Trophoblast cell (in vitro differentiated cells and primary cell): ENCODE data around the gene ADCY2.
A peak's percentile ranks its signal among the peaks of the same experiment; 100 is the strongest.

Experiments
- DNase-seq, 2 donors: peaks; one replicate each; pipeline ENCODE4 v3.0.0-alpha.2; 2016
- H2AFZ ChIP-seq: 2 replicates; pipeline ENCODE4 v1.6.1; 2013; ENCODE audit warnings: low read length, moderate library complexity, mild to moderate bottlenecking; ENCODE audit not compliant: insufficient read depth, poor library complexity
- H2AK5ac ChIP-seq: 2 replicates; pipeline ENCODE4 v1.6.1; 2013; ENCODE audit warnings: mild to moderate bottlenecking, low read length
- H2BK120ac ChIP-seq: 2 replicates; pipeline ENCODE4 v1.6.1; 2013; ENCODE audit warnings: low read length, mild to moderate bottlenecking, moderate library complexity; ENCODE audit not compliant: insufficient read depth, poor library complexity
- H2BK12ac ChIP-seq: 2 replicates; pipeline ENCODE4 v1.6.1; 2013; ENCODE audit warnings: mild to moderate bottlenecking, low read length, moderate library complexity
- H2BK5ac ChIP-seq: 2 replicates; pipeline ENCODE4 v1.6.1; 2013; ENCODE audit warnings: low read length, low read depth, moderate library complexity, mild to moderate bottlenecking; ENCODE audit not compliant: poor library complexity
- H3K14ac ChIP-seq: 2 replicates; pipeline ENCODE4 v1.6.1; 2013; ENCODE audit warnings: mild to moderate bottlenecking, low read length
- H3K18ac ChIP-seq: 2 replicates; pipeline ENCODE4 v1.6.1; 2013; ENCODE audit warnings: mild to moderate bottlenecking, low read length
- H3K23ac ChIP-seq: 2 replicates; pipeline ENCODE4 v1.6.1; 2013; ENCODE audit warnings: low read length
- H3K27ac ChIP-seq: 2 replicates; pipeline ENCODE4 v1.5.1; 2013; ENCODE audit warnings: low read depth, mild to moderate bottlenecking, inconsistent platforms, low read length, moderate library complexity
- H3K27me3 ChIP-seq: 2 replicates; pipeline ENCODE4 v1.6.1; 2013; ENCODE audit warnings: inconsistent platforms, mild to moderate bottlenecking, low read length, moderate library complexity; ENCODE audit not compliant: insufficient read depth
- H3K36me3 ChIP-seq, 2 experiments: 1 replicate in 1 of 2; 2 replicates in 1 of 2; pipeline ENCODE4 v1.6.1; 2013; ENCODE audit warnings: low read length in 2 of 2, mild to moderate bottlenecking in 2 of 2, moderate library complexity in 1 of 2; ENCODE audit not compliant: insufficient read depth in 2 of 2, control insufficient read depth in 1 of 2
- H3K4ac ChIP-seq: 2 replicates; pipeline ENCODE4 v1.6.1; 2013; ENCODE audit warnings: low read depth, mild to moderate bottlenecking, low read length, moderate library complexity
- H3K4me1 ChIP-seq, 2 experiments: 1 replicate in 1 of 2; 2 replicates in 1 of 2; pipeline ENCODE4 v1.6.1; 2013; ENCODE audit warnings: low read length in 2 of 2, mild to moderate bottlenecking in 2 of 2, moderate library complexity in 1 of 2; ENCODE audit not compliant: insufficient read depth in 2 of 2, control insufficient read depth in 1 of 2
- H3K4me2 ChIP-seq: 2 replicates; pipeline ENCODE4 v1.6.1; 2013; ENCODE audit warnings: inconsistent platforms, mild to moderate bottlenecking, low read length, moderate library complexity
- H3K4me3 ChIP-seq: 2 replicates; pipeline ENCODE4 v1.5.1; 2013; ENCODE audit warnings: mild to moderate bottlenecking, low read depth, low read length, inconsistent platforms
- H3K79me1 ChIP-seq: one replicate; pipeline ENCODE4 v1.6.1; 2013; ENCODE audit warnings: low read length
- H3K79me2 ChIP-seq: 2 replicates; pipeline ENCODE4 v1.6.1; 2013; ENCODE audit warnings: low read length, mild to moderate bottlenecking; ENCODE audit not compliant: control insufficient read depth, insufficient read depth, poor library complexity
- H3K9ac ChIP-seq: 2 replicates; pipeline ENCODE4 v1.6.1; 2013; ENCODE audit warnings: mild to moderate bottlenecking, low read length
- H3K9me3 ChIP-seq: 2 replicates; pipeline ENCODE4 v1.6.1; 2013; ENCODE audit warnings: low read depth, mild to moderate bottlenecking, control low read depth, inconsistent platforms, low read length; ENCODE audit not compliant: insufficient read depth
- H4K12ac ChIP-seq: 2 replicates; pipeline ENCODE4 v1.6.1; 2013; ENCODE audit warnings: low read depth, mild to moderate bottlenecking, low read length, moderate library complexity
- H4K8ac ChIP-seq: 2 replicates; pipeline ENCODE4 v1.6.1; 2013; ENCODE audit warnings: low read depth, mild to moderate bottlenecking, low read length, moderate library complexity
- H4K91ac ChIP-seq: one replicate; pipeline ENCODE4 v1.6.1; 2013; ENCODE audit warnings: low read depth, mild to moderate bottlenecking, low read length, moderate library complexity
- WGBS: extraction: QIAGEN DNeasy Blood & Tissue Kit; methylation state at CpG from one replicate; pipeline ENCODE4 v1.1.7; 2013; ENCODE audit warnings: missing lambda C conversion rate; ENCODE audit not compliant: insufficient read length, insufficient coverage; ENCODE audit errors: extremely low coverage; 5-methylcytosine and 5-hydroxymethylcytosine counted together

Gene ADCY2

DNA sequence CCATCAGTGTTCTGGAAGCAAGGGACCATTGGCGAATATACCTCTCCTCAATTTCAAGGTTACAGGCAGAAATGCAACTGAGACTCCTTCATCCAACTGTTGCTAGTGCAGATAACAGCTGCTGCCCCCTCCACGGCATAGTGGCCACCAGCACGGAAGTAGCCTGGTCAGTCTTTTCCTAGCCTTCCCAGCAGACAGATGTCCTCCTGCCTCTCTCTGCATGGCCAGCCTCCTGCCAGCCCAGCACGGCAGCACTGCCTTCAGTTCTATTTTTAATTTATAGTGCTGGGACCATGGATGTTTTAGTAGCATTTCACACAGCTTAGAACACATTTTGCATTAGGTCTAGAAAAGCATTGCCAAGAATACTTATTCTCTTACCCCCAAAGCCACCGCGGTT, 266.4 kb downstream of the ADCY2 start:
- no peak overlapping the region for H4K8ac ChIP-seq
- DNase-seq = no peak
- H2BK5ac ChIP-seq = no peak overlapping the region
- no peaks in the 10 kb centered on the region for H3K36me3 ChIP-seq
- H3K79me2 ChIP-seq = no peaks in the 10 kb centered on the region
- H2BK12ac ChIP-seq = no peak overlapping the region
- H3K9me3 ChIP-seq = no peaks in the 10 kb centered on the region
- H3K79me1 ChIP-seq = no peaks in the 10 kb centered on the region
- no CpG with 5 or more reads among the region's 6 CpGs for WGBS
- H3K4me1 ChIP-seq = no peaks in the 10 kb centered on the region
- H2AFZ ChIP-seq = no peak overlapping the region
- no peak overlapping the region for H3K18ac ChIP-seq
- no peak overlapping the region for H3K23ac ChIP-seq
- no peak overlapping the region for H3K4me3 ChIP-seq
- H3K14ac ChIP-seq = no peak overlapping the region
- no peak overlapping the region for H3K27ac ChIP-seq
- H3K4ac ChIP-seq = no peak overlapping the region
- H4K91ac ChIP-seq = no peak overlapping the region
- H2AK5ac ChIP-seq = no peak overlapping the region
- H3K9ac ChIP-seq = no peak overlapping the region
- H2BK120ac ChIP-seq = no peak overlapping the region
- H4K12ac ChIP-seq = no peak overlapping the region
- no peaks in the 10 kb centered on the region for H3K27me3 ChIP-seq
- no peak overlapping the region for H3K4me2 ChIP-seq

DNA sequence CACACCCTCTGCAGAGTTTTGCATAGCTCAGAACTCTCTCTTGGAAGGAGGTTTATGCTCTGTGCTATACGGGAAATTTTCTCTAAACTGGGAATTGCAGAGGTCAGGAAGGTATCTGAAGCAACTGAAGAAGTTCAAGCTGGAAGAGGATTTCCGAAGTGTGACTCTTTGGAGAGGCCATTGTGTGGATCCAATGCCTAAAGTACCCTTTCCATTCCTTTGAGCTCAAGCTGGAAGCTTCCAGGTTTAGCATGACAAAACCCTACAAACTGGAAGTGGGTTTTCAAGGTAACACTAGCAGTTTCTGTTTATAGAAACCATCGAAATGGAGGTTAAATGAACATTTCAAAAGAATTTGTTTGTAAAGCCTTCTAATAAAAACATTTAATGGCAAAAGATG, 267.9 kb downstream of the ADCY2 start:
- H2AK5ac ChIP-seq = no peak overlapping the region
- peaks cover 0 to 2% of the 10 kb centered on the region in 2 experiments for H3K4me1 ChIP-seq
- no peak overlapping the region for H3K23ac ChIP-seq
- H3K9ac ChIP-seq = no peak overlapping the region
- DNase-seq = no peak
- no peaks in the 10 kb centered on the region for H3K9me3 ChIP-seq
- H3K36me3 ChIP-seq = no peaks in the 10 kb centered on the region
- H2BK12ac ChIP-seq = no peak overlapping the region
- no peaks in the 10 kb centered on the region for H3K79me2 ChIP-seq
- H3K18ac ChIP-seq = no peak overlapping the region
- H3K79me1 ChIP-seq = no peaks in the 10 kb centered on the region
- no peak overlapping the region for H3K4me3 ChIP-seq
- no peak overlapping the region for H2BK5ac ChIP-seq
- H3K27ac ChIP-seq = no peak overlapping the region
- WGBS = no CpG with 5 or more reads among the region's 3 CpGs
- H3K4ac ChIP-seq = no peak overlapping the region
- H4K91ac ChIP-seq = no peak overlapping the region
- no peaks in the 10 kb centered on the region for H3K27me3 ChIP-seq
- H3K4me2 ChIP-seq = no peak overlapping the region
- no peak overlapping the region for H2BK120ac ChIP-seq
- no peak overlapping the region for H2AFZ ChIP-seq
- no peak overlapping the region for H4K8ac ChIP-seq
- no peak overlapping the region for H3K14ac ChIP-seq
- no peak overlapping the region for H4K12ac ChIP-seq

DNA sequence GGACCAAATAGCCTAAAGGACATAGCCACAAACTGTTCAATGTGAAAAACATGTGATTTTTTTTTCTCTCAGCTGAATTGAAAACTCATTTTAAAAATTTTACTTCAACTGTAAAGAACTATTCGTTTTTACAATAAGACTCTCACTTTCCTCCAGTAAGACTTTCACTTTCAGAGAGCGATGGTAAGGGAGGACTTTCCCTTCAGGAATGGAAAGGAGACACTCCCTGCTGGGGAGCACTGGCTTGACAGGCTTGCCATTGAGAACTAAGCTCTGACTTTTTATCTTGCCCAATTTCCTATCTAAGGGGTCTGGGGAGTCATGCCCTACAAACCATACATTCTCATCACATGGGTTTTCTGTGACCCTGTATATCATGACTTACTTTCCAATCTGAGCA, 268.3 kb downstream of the ADCY2 start:
- Histone ChIP-seq H2BK12ac (no peak overlapping the region), H3K9ac (no peak overlapping the region), H3K27me3 (no peaks in the 10 kb centered on the region), H3K18ac (no peak overlapping the region), H3K14ac (no peak overlapping the region), H3K4me1 (peaks cover 0 to 2% of the 10 kb centered on the region in 2 experiments), H3K79me1 (no peaks in the 10 kb centered on the region), H2BK5ac (no peak overlapping the region), H2AFZ (no peak overlapping the region), H4K91ac (no peak overlapping the region), H4K8ac (no peak overlapping the region), H3K27ac (no peak overlapping the region), H2AK5ac (no peak overlapping the region), H3K79me2 (no peaks in the 10 kb centered on the region), H4K12ac (no peak overlapping the region), H3K4me2 (no peak overlapping the region), H3K9me3 (no peaks in the 10 kb centered on the region), H3K23ac (no peak overlapping the region), H3K4ac (no peak overlapping the region), H3K4me3 (no peak overlapping the region), H3K36me3 (no peaks in the 10 kb centered on the region), H2BK120ac (no peak overlapping the region)
- no CpG with 5 or more reads among the region's 2 CpGs for WGBS
- no peak for DNase-seq

DNA sequence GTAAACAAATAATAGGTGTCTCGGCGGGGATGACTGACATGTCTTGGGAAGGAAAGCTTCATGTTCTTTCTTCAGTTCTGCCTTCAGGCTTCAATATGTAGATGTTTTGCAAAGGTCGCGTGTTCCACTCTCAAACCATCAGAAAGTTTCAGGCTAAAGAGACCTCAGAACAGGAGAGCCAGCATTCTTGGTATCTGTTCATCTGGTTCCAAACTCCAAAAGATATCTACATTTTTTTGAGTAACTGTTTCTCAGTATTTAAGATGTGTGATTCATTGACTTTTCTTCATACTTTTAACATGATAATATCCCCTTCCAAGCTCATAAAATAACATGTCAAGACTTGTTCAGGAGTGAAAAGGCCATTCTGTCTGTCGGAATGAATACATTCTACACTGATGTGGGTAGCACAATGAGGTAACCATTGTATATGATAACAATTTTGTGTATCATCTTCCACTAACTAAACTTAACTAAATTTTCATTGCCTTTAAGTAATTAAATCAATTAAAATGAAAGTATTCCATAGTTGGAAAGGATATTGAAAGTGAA, 271.4 kb downstream of the ADCY2 start:
- no peak overlapping the region for H2AK5ac ChIP-seq
- no peak overlapping the region for H3K4ac ChIP-seq
- peaks cover 0 to 2% of the 10 kb centered on the region in 2 experiments for H3K4me1 ChIP-seq
- no peak overlapping the region for H3K14ac ChIP-seq
- no peak overlapping the region for H3K23ac ChIP-seq
- H2BK12ac ChIP-seq = no peak overlapping the region
- no peak overlapping the region for H2BK5ac ChIP-seq
- no peak overlapping the region for H3K4me3 ChIP-seq
- no peaks in the 10 kb centered on the region for H3K79me2 ChIP-seq
- H4K12ac ChIP-seq = no peak overlapping the region
- H3K9ac ChIP-seq = no peak overlapping the region
- no peak overlapping the region for H3K27ac ChIP-seq
- DNase-seq = peak; percentile 62 to 87
- H3K79me1 ChIP-seq = no peaks in the 10 kb centered on the region
- H3K9me3 ChIP-seq = no peaks in the 10 kb centered on the region
- no peak overlapping the region for H2BK120ac ChIP-seq
- H2AFZ ChIP-seq = no peak overlapping the region
- no CpG with 5 or more reads among the region's 5 CpGs for WGBS
- no peak overlapping the region for H3K18ac ChIP-seq
- no peak overlapping the region for H3K4me2 ChIP-seq
- H4K8ac ChIP-seq = no peak overlapping the region
- H4K91ac ChIP-seq = no peak overlapping the region
- H3K27me3 ChIP-seq = no peaks in the 10 kb centered on the region
- H3K36me3 ChIP-seq = no peaks in the 10 kb centered on the region
